WTC11 (cell line): ENCODE measurements around the gene ADGRA1.

Source experiments
- KAT7 ChIP-seq: sonication (generic); formaldehyde crosslinking; IDR thresholded peaks from 2 replicates; pipeline ENCODE4 v1.8.1; 2023; ENCODE audit warnings: missing genetic modification reagents, mild to moderate bottlenecking, borderline replicate concordance
- NFYB ChIP-seq: sonication (generic); formaldehyde crosslinking; conservative IDR thresholded peaks from 2 replicates; pipeline ENCODE4 v1.8.0; 2022; ENCODE audit warnings: low read depth, missing genetic modification reagents
- TCF7 ChIP-seq: sonication (generic); formaldehyde crosslinking; IDR thresholded peaks from 2 replicates; pipeline ENCODE4 v1.8.0; 2022; ENCODE audit warnings: mild to moderate bottlenecking, low read depth, missing genetic modification reagents, moderate library complexity
- ZNF263 ChIP-seq: sonication (generic); formaldehyde crosslinking; IDR thresholded peaks from 2 replicates; pipeline ENCODE4 v1.8.1; 2022; ENCODE audit warnings: low read depth, mild to moderate bottlenecking, moderate library complexity, missing genetic modification reagents
- TF ChIP-seq, protein P1 (sequence below): fragments of 200-600 bp; IDR thresholded peaks from 2 replicates; pipeline ENCODE4 v1.8.0; 2022; ENCODE audit warnings: antibody characterized with exemption
- TF ChIP-seq, protein P2 (sequence below): fragments of 250-450 bp; sonication (Bioruptor Pico); conservative IDR thresholded peaks from 2 replicates; pipeline ENCODE4 v1.9.0; 2021; ENCODE audit warnings: mild to moderate bottlenecking

- TF ChIP-seq, protein P1, sequence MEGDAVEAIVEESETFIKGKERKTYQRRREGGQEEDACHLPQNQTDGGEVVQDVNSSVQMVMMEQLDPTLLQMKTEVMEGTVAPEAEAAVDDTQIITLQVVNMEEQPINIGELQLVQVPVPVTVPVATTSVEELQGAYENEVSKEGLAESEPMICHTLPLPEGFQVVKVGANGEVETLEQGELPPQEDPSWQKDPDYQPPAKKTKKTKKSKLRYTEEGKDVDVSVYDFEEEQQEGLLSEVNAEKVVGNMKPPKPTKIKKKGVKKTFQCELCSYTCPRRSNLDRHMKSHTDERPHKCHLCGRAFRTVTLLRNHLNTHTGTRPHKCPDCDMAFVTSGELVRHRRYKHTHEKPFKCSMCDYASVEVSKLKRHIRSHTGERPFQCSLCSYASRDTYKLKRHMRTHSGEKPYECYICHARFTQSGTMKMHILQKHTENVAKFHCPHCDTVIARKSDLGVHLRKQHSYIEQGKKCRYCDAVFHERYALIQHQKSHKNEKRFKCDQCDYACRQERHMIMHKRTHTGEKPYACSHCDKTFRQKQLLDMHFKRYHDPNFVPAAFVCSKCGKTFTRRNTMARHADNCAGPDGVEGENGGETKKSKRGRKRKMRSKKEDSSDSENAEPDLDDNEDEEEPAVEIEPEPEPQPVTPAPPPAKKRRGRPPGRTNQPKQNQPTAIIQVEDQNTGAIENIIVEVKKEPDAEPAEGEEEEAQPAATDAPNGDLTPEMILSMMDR = no peak
- TF ChIP-seq, protein P2, sequence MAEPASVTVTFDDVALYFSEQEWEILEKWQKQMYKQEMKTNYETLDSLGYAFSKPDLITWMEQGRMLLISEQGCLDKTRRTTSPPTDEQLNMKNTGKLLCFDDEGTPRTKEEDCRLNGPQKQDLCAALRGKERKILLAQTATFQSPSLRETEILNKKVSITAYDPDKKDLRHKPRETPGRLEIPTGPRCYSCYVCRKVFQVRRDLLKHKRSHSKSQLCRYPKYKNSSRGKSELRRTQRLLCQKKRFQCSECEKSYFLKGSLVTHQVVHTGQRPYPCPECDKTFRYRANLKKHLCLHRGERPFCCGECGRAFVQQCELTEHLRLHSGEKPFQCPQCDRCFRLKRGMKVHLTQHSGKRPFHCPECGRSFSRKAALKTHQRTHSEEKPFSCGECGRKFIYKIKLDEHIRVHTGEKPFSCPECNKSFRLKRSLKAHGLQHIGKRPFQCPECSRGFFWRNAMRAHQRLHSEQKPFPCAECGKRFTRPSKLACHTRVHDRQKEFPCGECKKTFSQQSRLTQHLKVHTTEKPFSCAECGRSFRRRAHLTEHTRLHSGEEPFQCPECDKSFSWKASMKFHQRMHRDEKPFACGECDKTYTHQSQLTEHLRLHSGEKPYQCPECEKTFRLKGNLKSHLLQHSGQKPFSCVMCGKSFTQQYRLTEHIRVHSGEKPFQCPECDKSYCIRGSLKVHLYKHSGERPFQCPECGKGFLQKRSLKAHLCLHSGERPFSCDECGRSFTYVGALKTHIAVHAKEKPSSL (CRISPR knock-in tag) = no peak
- no peak for TF ChIP-seq ZNF263
- no peak for TF ChIP-seq KAT7
- no peak for TF ChIP-seq NFYB (CRISPR knock-in tag)
- TF ChIP-seq TCF7 (CRISPR knock-in tag) = no peak
These were observed 27.7 kb downstream of the ADGRA1 start for GRCh38 chr10:133115453-133115842.
